Measurements from ENCODE around the gene TSPAN33.

The TSPAN33 gene

DNA sequence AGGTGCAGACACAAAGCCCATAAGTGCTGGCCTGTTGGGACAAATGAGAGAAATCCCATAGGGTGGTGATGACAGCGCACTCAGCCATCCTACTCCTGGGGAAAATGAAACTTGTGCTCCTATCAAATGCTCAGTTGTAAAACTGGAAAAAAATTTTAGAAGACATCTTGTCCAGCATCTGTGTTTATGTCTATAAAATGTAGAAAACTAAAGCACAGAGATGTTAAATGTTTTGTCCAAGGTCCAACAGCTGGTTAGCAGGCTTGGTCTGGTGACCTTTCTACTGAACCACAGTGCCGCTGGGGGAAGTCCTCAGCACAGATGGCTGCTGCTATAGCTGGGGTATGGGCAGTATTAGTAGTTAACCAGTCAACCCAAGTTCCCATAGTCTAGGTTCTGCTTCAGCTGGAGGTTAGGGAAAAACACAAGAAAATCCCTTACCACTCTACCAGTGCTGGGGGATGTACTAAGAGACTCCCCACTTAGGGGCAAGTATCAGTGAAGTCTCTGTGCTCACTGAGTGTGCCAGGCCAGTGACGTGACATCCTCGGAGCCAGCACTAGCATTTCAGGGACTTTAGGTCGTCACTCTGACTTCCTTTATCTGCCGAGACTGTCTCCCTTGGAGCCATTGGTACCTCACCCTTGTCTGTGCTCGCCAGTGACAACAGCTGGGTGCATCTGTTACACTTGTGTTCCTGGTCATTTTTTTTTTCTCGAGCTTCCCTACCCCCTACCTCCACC lies 1.9 kb downstream of the TSPAN33 start:
- TF ChIP-seq, protein P1, sequence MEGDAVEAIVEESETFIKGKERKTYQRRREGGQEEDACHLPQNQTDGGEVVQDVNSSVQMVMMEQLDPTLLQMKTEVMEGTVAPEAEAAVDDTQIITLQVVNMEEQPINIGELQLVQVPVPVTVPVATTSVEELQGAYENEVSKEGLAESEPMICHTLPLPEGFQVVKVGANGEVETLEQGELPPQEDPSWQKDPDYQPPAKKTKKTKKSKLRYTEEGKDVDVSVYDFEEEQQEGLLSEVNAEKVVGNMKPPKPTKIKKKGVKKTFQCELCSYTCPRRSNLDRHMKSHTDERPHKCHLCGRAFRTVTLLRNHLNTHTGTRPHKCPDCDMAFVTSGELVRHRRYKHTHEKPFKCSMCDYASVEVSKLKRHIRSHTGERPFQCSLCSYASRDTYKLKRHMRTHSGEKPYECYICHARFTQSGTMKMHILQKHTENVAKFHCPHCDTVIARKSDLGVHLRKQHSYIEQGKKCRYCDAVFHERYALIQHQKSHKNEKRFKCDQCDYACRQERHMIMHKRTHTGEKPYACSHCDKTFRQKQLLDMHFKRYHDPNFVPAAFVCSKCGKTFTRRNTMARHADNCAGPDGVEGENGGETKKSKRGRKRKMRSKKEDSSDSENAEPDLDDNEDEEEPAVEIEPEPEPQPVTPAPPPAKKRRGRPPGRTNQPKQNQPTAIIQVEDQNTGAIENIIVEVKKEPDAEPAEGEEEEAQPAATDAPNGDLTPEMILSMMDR (IDR thresholded peaks at IDR 0.05; ENCODE audit: control extremely low read depth, extremely low read depth, low read depth, missing control alignments), result no peak
- ChIA-PET CTCF (interaction anchor here (0.6 to 16.0 kb wide), 12 partner anchors 9 to 864 kb away, joined by 3 to 220 read pairs (median 3); no protein-coding TSS in a partner anchor), POLR2A (interaction anchor here (0.6 to 1.6 kb wide), 4 partner anchors 17 to 1959 kb away, joined by 3 to 6 read pairs (median 4); no protein-coding TSS in a partner anchor)
- peak; percentile 69 for DNase-seq (ENCODE audit: extremely low spot score)

DNA sequence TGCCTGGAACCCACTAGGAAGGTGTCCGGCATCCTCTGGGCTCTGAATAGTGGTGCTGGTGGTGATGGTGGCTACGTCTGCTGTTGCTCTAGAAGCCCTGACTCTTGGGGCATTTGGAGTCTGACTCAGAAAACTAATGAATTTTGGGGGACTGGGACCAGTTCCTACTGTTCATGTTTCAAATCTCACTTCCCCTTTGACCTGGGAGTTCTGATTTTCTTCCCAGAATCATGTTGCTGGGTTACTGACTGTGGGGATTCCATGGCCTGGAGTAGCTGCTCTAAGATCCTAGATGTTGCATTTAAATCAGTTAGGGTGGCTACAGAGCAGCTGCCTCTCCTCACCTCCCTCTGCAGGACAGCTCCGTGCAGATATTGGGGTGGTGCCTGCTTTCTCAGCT lies 3.2 kb downstream of the TSPAN33 start:
- TF ChIP-seq, protein P1 (IDR thresholded peaks at IDR 0.05; ENCODE audit: control extremely low read depth, extremely low read depth, low read depth, missing control alignments), result no peak
- ChIA-PET CTCF (interaction anchor here (0.6 to 16.0 kb wide), 9 partner anchors 15 to 863 kb away, joined by 3 to 220 read pairs (median 3); no protein-coding TSS in a partner anchor), POLR2A (interaction anchor here (0.6 to 0.7 kb wide), 2 partner anchors 208 to 863 kb away, joined by 3 read pairs; no protein-coding TSS in a partner anchor)
- DNase-seq (ENCODE audit: extremely low spot score), result no peak

DNA sequence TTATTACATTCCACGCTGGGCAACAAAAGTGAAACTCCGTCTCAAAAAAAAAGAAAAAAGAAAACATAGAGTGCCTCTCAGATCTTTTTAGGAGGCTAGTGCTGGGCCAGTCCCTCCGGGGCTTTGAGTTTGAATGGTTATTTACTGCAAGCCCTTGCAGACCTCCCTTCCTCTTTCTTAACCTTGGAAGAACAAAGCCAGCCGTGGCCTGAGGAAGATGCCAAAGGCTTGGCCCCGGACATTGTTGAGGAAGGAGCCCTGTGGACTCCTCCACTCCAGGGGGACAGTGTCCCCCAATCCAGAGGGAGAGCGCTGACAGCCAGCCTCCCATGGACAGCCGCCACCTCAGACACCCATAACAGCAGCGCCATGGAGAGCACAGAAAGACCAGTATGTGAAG lies 5.0 kb downstream of the TSPAN33 start:
- no peak for DNase-seq (ENCODE audit: extremely low spot score)
- TF ChIP-seq, protein P1 (IDR thresholded peaks at IDR 0.05; ENCODE audit: control extremely low read depth, extremely low read depth, low read depth, missing control alignments), result no peak
- ChIA-PET CTCF (interaction anchor here (0.7 to 16.0 kb wide), 4 partner anchors 9 to 69 kb away, joined by 3 to 220 read pairs (median 4); no protein-coding TSS in a partner anchor), POLR2A (interaction anchor here (1.2 kb wide), 1 partner anchor 27 kb away, joined by 3 read pairs; no protein-coding TSS in a partner anchor)

DNA sequence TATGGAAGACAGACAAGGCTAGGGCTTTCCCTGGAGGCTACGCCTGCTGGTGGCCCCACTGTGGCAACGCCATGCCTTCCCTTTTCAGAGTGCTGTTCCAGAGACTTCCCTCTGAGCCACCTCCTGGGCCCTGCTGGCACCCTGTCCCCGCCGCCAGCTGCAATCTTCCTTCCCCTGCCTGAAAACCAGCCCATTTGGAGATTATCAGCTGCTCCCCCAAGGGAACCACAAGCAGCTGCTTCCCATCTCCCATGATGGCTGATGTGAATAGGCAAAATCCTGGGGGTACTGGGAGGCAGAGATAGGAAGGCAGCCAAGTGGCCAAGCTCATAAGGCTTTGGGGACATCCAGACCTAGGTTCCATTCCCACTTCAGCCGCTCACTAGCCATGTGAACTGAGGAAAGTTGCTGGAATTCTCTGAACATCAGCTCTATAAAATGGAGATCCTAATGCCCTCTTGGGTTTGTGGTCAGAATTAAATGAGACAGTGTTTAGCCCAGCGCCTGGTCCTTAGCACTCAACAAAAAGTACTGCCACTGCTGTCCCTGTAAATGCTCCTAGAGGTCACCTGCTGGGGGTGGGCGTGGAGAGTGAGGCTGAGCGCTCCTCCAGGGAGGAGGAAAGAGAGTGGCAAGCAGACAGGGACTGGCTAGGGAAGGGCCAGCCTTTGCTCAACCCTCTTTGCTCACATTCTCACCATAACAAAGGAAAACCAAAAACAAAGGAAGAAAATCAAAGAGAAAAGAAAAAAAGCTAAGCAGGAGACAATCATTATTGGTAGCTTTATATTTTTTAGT lies 5.9 kb downstream of the TSPAN33 start:
- no peak for DNase-seq (ENCODE audit: extremely low spot score)
- TF ChIP-seq, protein P1 (IDR thresholded peaks at IDR 0.05; ENCODE audit: control extremely low read depth, extremely low read depth, low read depth, missing control alignments), result no peak
- ChIA-PET CTCF (interaction anchor here (0.7 to 16.0 kb wide), 10 partner anchors 10 to 68 kb away, joined by 3 to 220 read pairs (median 4); no protein-coding TSS in a partner anchor), POLR2A (interaction anchor here (1.2 kb wide), 1 partner anchor 28 kb away, joined by 3 read pairs; no protein-coding TSS in a partner anchor)

DNA sequence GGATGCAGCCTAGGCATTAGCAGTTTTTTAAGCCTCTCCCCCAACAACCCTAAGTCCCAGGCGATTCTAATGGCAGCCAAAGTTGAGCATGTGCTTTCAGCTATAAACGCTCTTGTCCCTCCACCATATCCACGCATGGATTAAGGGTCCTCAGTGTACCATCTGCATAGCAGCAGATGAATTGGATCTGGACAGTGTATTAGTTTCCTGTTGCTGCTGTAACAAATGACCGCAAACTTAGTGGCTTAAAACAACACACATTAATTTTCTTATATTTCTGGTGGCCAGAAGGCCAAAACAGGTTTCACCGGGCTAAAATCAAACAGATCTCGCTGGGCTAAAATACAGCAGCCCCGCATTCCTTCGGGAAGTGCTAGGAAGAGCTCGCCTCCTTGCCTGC lies 13.1 kb downstream of the TSPAN33 start:
- TF ChIP-seq, protein P1 (IDR thresholded peaks at IDR 0.05; ENCODE audit: control extremely low read depth, extremely low read depth, low read depth, missing control alignments), result no peak
- no peak for DNase-seq (ENCODE audit: extremely low spot score)
- POLR2A ChIA-PET, result no interaction called here
- CTCF ChIA-PET, result interaction anchor here (1.0 to 17.7 kb wide), 7 partner anchors 6 to 210 kb away, joined by 3 to 220 read pairs (median 6); partner anchors contain the start of gene TSPAN33

DNA sequence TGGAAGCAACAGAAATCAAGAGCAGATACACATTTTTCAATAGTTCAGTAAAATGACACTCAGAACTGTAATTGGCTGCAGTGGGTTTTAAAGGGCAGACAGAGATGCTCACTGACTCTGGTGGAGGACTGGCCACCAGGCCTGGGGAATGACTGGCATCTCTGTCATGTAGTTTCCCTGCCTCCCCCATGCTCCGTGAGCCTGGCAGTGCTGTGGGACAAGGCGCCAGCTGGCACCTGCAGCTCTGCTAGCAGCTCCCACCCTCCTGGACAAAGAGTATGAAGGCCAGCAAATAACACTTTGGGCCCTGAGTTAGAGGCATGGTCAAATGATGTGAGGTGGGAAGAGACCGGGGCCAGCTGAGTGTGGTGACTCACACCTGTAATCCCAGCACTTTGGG lies 15.0 kb downstream of the TSPAN33 start:
- DNase-seq (ENCODE audit: extremely low spot score), result no peak
- CTCF ChIA-PET, result interaction anchor here (0.9 to 17.7 kb wide), 5 partner anchors 8 to 51 kb away, joined by 3 to 220 read pairs (median 5); partner anchors contain the start of gene TSPAN33
- POLR2A ChIA-PET, result no interaction called here
- TF ChIP-seq, protein P1 (IDR thresholded peaks at IDR 0.05; ENCODE audit: control extremely low read depth, extremely low read depth, low read depth, missing control alignments), result no peak
